ENCODE data around the gene PIP5KL1. TPM values are rescaled to one million over a fixed set of nuclear protein-coding genes. Genes with fewer than 3 reads are reported as not detected.

The PIP5KL1 gene
- total RNA-seq, 3 donors from 2014 or later: 0.58 to 1.9 (median 1.1) TPM

DNA sequence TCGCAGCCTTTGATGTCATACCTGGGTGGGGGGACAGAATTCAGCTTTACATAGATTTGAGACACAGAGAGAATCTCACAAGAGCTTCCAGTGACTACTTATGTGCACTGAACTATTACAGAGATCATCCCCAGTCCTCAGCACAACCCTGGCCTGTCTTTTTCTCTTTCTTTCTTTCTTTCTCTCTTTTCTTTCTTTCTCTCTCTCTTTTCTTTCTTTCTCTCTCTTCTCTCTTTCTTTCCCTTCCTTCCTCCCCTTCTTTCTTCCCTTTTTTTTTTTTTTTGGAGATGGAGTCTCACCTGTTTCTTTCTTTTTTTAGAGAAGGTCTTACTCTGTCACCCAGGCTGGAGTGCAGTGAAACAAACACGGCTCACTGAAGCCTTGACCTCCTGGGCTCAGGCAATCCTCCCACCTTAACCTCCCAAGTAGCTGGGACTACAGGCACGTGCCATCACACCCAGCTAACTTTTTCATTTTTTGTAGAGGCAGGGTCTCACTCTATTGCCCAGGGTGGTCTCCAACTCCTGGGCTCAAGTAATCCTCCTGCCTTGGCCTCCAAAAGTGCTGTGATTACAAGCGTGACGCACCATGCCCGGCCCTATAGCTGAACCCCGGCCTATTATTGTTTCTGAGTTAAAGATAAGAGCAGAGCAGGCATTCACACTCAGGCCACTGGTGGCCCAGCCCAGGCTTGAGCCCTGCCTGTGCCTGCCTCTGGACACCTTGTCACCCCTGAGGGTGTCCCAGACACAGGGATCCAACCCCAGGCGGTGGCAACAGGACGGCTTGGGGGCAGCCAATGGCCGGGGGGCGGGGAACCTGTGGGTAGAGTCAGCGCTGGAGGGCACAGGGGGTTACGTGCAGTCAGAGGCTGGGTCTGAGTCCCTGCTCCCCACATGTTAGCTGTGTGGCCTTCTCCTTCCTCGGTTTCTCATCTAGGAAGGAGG, 4.3 kb downstream of the PIP5KL1 start:
- peaks cover 31% of the 10 kb centered on the region for H3K4me1 ChIP-seq (ENCODE audit: low read depth)
- ATAC-seq: no peak
- no peak overlapping the region for H3K4me3 ChIP-seq
- H3K9me3 ChIP-seq: no peaks in the 10 kb centered on the region
- DNase-seq: peak in 1 of 3 donors; percentile 43
- TF ChIP-seq, protein P1, sequence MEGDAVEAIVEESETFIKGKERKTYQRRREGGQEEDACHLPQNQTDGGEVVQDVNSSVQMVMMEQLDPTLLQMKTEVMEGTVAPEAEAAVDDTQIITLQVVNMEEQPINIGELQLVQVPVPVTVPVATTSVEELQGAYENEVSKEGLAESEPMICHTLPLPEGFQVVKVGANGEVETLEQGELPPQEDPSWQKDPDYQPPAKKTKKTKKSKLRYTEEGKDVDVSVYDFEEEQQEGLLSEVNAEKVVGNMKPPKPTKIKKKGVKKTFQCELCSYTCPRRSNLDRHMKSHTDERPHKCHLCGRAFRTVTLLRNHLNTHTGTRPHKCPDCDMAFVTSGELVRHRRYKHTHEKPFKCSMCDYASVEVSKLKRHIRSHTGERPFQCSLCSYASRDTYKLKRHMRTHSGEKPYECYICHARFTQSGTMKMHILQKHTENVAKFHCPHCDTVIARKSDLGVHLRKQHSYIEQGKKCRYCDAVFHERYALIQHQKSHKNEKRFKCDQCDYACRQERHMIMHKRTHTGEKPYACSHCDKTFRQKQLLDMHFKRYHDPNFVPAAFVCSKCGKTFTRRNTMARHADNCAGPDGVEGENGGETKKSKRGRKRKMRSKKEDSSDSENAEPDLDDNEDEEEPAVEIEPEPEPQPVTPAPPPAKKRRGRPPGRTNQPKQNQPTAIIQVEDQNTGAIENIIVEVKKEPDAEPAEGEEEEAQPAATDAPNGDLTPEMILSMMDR (IDR thresholded peaks at IDR 0.05): no peak
- intact Hi-C loops (cut with DNase I, micrococcal nuclease): loop anchor here in 1 of 2 donors (10.0 kb wide), 1 partner anchor 331 kb away; no protein-coding TSS in a partner anchor
- no peaks in the 10 kb centered on the region for H3K36me3 ChIP-seq (ENCODE audit: low read depth)

- Histone ChIP-seq H3K9me3 (no peaks in the 10 kb centered on the region), H3K4me3 (no peak overlapping the region), H3K4me1 (ENCODE audit: low read depth) (peaks cover 26% of the 10 kb centered on the region), H3K36me3 (ENCODE audit: low read depth) (no peaks in the 10 kb centered on the region)
- TF ChIP-seq, protein P1 (IDR thresholded peaks at IDR 0.05): no peak
- ATAC-seq (no peak), DNase-seq (no peak)
- intact Hi-C loops (cut with DNase I, micrococcal nuclease): loop anchor here (5.0 to 10.0 kb wide), 2 partner anchors 330 to 338 kb away; no protein-coding TSS in a partner anchor
Observed at GRCh38 chr9:127924736-127925444, 5.7 kb downstream of the PIP5KL1 start.

GRCh38 chr9:127923771-127924170, 6.8 kb downstream of the PIP5KL1 start:
- DNase-seq (no peak), ATAC-seq (no peak)
- Histone ChIP-seq H3K4me3 (no peak overlapping the region), H3K9me3 (no peaks in the 10 kb centered on the region), H3K36me3 (ENCODE audit: low read depth) (no peaks in the 10 kb centered on the region), H3K4me1 (ENCODE audit: low read depth) (peaks cover 32% of the 10 kb centered on the region)
- TF ChIP-seq, protein P1 (IDR thresholded peaks at IDR 0.05): no peak
- intact Hi-C loops (cut with DNase I, micrococcal nuclease): loop anchor here (5.0 to 10.0 kb wide), 2 partner anchors 329 to 336 kb away; no protein-coding TSS in a partner anchor

GRCh38 chr9:127923046-127923445, 7.5 kb downstream of the PIP5KL1 start:
- DNase-seq (no peak), ATAC-seq (no peak)
- Histone ChIP-seq H3K4me3 (no peak overlapping the region), H3K4me1 (ENCODE audit: low read depth) (peaks cover 30% of the 10 kb centered on the region), H3K36me3 (ENCODE audit: low read depth) (no peaks in the 10 kb centered on the region), H3K9me3 (no peaks in the 10 kb centered on the region)
- intact Hi-C loops (cut with DNase I, micrococcal nuclease): loop anchor here (5.0 to 10.0 kb wide), 2 partner anchors 328 to 336 kb away; no protein-coding TSS in a partner anchor
- TF ChIP-seq, protein P1 (IDR thresholded peaks at IDR 0.05): no peak

- H3K4me3 ChIP-seq: no peak overlapping the region
- intact Hi-C loops (cut with DNase I, micrococcal nuclease): loop anchor here (5.0 to 10.0 kb wide), 2 partner anchors 327 to 334 kb away; no protein-coding TSS in a partner anchor
- ATAC-seq: peak; percentile 52
Observed at GRCh38 chr9:127921557-127922120, 8.9 kb downstream of the PIP5KL1 start.

More at GRCh38 chr9:127921557-127922120, 8.9 kb downstream of the PIP5KL1 start:
- Histone ChIP-seq H3K9me3 (no peaks in the 10 kb centered on the region), H3K36me3 (ENCODE audit: low read depth) (no peaks in the 10 kb centered on the region), H3K4me1 (ENCODE audit: low read depth) (peaks cover 26% of the 10 kb centered on the region)
- DNase-seq: peak; percentile 78 to 83 (median 78)
- TF ChIP-seq, protein P1 (IDR thresholded peaks at IDR 0.05): peak; percentile 96

All from mucosa of descending colon (tissue), 3 donors.